Measurements from ENCODE around the gene DNAJC2.
"Not testable (repeated sequence)": the region's sequence is repeated elsewhere in the genome, so short reads cannot be mapped to it uniquely, and the experiment has no call there.

Gene DNAJC2

DNA sequence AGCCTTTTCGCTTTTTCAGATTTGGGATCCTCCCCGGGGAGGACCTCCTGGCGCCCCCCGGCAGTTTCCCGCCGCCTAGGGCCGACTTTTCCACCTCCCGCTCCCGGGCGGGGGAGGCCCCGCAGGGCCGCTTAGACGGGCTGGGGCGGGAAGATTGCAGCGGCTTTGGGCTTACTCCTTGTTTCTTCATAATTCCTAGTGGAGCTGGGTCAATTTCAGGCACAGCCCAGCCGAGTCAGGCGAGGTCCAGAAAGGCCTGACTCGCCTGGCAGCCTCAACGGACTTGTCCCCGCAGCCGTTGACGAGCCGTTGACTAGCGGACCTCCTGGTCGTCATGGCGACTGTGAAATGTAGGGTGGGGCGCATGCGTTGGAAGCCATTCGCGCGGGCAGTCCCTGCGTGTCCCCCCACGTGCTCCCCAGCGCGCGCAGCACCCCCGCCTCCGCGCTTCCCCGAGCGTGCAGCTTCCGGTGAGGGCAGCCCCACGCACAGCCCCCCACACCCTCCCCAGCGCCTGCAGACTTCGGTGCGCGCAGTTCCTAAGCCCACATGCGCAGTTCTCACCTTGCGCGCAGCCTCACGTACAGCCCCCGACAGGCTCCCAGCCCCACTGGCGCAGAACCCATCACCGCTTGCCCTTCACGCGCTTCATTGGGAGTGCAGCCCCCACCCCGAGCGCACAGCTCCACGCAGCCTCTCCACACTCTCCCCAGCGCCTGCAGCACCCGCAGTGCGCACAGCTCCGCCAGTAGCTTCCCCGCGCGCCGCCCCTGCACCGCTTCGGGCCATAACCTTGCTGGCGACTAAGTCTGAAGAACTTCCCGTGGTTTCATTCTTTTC, 64.4 kb downstream of the DNAJC2 start:
- intact Hi-C loops (cut with DNase I): loop anchor here (5.0 kb wide), 1 partner anchor 133 kb away; the partner anchor contains the start of gene NAPEPLD

DNA sequence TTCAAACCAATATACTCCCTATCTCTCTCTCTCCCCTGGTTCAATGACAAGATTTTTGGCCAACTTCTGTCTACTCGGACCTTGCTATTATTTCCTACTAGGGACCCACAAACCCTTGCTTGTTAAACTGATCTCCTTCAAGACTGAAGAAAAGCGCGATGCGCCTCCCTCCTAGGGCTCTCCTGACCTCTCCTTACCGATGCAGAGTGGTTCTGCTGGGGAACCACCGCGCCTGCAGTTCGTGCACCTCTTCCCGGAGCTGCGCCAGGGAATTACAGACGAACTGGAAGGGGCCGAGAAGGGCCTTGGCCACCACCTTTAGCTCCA, 65.0 kb downstream of the DNAJC2 start:
- intact Hi-C loops (cut with DNase I): not testable (repeated sequence)
- peak in 19 of 42 donors; percentile 4 to 60 (median 33) for DNase-seq

More for the DNA sequence above, 64.4 kb downstream of the DNAJC2 start:
- peak; percentile 65 to 93 (median 86) for DNase-seq

DNA sequence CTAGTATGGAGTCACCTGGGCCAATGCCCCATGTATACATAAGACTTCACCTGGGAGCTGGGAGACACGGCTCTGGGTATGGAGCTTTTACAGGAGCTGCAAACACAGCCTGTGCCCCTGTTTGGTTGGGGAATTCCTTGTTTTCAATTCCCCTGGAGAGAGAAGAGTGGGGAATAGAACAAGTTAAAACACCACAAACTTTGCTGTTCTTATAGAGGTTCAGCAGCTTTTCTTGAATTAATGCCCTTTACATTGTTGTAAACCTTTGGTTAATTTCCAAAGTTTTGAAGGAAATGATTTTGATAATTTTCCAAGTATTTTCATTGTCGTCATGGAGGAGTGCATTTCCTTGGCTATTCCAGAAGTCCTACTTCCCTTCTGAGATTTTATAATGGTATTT, 66.4 kb downstream of the DNAJC2 start:
- DNase-seq; intact Hi-C loops (cut with DNase I): not testable (repeated sequence)

DNA sequence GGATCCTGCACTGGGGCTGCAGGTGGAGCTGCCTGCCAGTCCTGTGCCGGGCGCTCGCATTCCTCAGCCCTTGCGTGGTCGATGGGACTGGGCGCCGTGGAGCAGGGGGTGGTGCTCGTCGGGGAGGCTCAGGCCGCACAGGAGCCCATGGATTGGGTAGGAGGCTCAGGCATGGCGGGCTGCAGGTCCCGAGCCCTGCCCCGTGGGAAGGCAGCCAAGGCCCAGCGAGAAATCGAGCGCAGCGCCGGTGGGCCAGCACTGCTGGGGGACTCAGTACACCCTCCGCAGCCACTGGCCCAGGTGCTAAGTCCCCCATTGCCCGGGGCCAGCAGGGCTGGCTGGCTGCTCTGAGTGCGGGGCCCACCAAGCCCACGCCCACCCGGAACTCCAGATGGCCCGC, 69.7 kb downstream of the DNAJC2 start:
- intact Hi-C loops (cut with DNase I); DNase-seq: not testable (repeated sequence)

DNA sequence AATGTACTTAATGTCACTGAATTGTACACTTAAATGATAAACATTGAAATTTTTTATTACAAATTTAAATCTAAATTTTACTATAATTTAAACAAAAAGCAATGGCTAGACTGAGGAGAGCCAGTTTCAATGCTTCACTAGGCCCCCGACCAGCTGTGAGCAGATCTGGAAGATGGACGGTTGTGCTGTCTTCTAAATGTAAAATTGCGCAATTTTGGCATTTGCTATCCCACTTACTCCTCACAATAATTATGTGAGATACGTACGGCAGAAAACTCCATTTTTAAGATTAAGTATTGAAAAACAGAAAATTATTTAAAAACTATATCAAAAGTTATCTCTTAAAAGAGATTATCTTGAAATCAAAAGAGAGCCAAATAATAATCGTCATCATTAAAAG, 71.2 kb downstream of the DNAJC2 start:
- DNase-seq; intact Hi-C loops (cut with DNase I): not testable (repeated sequence)

DNA sequence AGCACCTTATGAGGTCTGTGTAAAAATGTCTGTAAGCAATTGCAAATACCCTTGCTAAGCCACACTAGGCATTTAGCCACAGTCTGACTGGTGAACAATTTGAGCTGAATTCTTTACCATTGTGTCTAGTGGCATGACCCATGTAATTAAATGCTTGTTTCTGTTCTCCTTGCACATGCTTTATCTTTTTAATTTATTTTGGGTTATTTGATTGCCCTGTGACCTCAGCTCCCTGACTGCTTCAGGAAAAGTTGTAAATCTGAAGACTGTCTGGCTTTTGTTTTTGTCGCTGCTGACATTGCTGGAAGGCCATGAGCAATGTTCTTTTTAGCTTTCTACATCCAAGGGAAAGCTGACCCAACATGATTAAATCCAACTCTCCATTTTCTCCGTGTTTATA, 78.3 kb downstream of the DNAJC2 start:
- intact Hi-C loops (cut with DNase I); DNase-seq: not testable (repeated sequence)

DNA sequence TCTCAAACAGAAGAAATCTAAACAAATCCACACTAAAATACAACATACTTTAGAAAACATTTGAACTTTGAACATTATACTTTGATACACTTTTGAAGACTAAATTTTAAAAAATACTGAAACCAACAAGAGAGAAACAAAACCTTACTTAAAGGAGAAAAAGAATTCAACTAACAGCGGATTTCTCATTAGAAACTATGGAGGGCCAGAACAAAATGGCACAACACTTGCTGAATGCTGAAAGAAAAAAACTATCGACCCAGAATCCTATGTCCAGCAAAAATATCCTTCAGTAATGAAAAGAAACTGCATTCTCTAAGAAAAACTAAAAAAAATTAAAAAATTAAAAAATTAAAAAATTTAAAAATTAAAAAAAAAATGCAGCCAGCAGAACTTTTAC, 80.5 kb downstream of the DNAJC2 start:
- intact Hi-C loops (cut with DNase I); DNase-seq: not testable (repeated sequence)
